Measurements from ENCODE around the gene RPL32. TPM values are rescaled to one million over a fixed set of nuclear protein-coding genes. Genes with fewer than 3 reads are reported as not detected.

RPL32 gene
- total RNA-seq, 4 donors from 2014 or later: 784 to 1,554 (median 1,100) TPM

GRCh38 chr3:12871404-12871983, 30.1 kb upstream of the RPL32 start:
- Histone ChIP-seq H3K27ac (replicated peaks in 1 of 4) (no peak overlapping the region), H3K27me3 (peaks cover 0 to 12% (median 0%) of the 10 kb centered on the region in 4 donors), H3K4me1 (peaks cover 19 to 26% (median 23%) of the 10 kb centered on the region in 4 donors), H3K9me3 (no peaks in the 10 kb centered on the region), H3K36me3 (no peaks in the 10 kb centered on the region), H3K4me3 (no peak overlapping the region)
- intact Hi-C loops (cut with DNase I): no loop called here
- WGBS: 81% methylated on average over 12 of the region's 12 CpGs
- no peak for TF ChIP-seq POLR2AphosphoS5 (IDR thresholded peaks at IDR 0.05)
- TF ChIP-seq POLR2A (IDR thresholded peaks at IDR 0.05; ENCODE audit: low read depth): no peak
- no peak for TF ChIP-seq EP300 (IDR thresholded peaks at IDR 0.05)
- TF ChIP-seq, protein P1, sequence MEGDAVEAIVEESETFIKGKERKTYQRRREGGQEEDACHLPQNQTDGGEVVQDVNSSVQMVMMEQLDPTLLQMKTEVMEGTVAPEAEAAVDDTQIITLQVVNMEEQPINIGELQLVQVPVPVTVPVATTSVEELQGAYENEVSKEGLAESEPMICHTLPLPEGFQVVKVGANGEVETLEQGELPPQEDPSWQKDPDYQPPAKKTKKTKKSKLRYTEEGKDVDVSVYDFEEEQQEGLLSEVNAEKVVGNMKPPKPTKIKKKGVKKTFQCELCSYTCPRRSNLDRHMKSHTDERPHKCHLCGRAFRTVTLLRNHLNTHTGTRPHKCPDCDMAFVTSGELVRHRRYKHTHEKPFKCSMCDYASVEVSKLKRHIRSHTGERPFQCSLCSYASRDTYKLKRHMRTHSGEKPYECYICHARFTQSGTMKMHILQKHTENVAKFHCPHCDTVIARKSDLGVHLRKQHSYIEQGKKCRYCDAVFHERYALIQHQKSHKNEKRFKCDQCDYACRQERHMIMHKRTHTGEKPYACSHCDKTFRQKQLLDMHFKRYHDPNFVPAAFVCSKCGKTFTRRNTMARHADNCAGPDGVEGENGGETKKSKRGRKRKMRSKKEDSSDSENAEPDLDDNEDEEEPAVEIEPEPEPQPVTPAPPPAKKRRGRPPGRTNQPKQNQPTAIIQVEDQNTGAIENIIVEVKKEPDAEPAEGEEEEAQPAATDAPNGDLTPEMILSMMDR (IDR thresholded peaks at IDR 0.05): no peak
- no peak for DNase-seq (ENCODE audit: extremely low spot score)

DNA sequence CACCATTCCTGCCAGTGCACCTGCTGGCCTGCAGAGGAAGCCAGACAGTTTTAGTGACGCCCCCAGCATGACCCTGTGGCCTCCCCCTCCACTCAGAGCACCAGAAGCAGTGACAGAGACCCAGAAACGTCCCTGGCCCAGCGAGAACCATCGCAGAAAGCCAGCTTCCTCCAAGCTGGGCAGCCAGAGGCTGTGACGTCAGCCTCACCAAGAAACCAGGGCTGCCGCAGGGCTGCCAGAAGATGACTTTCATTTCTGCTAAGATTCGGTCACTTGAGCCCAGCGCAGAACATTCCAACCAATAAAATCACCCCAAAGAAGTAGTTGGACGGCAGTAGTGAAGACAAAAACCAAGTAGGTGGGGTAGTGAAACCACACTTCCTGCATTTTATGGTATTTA, 29.6 kb upstream of the RPL32 start:
- Histone ChIP-seq H3K36me3 (no peaks in the 10 kb centered on the region), H3K4me1 (peaks cover 13 to 21% (median 18%) of the 10 kb centered on the region in 4 donors), H3K27ac (replicated peaks in 1 of 4) (peak overlapping the region in 1 of 4 donors; percentile 39), H3K27me3 (peaks cover 0 to 8% (median 0%) of the 10 kb centered on the region in 4 donors), H3K9me3 (no peaks in the 10 kb centered on the region), H3K4me3 (no peak overlapping the region)
- intact Hi-C loops (cut with DNase I): no loop called here
- TF ChIP-seq, protein P1 (IDR thresholded peaks at IDR 0.05): no peak
- no peak for TF ChIP-seq POLR2A (IDR thresholded peaks at IDR 0.05; ENCODE audit: low read depth)
- TF ChIP-seq EP300 (IDR thresholded peaks at IDR 0.05): no peak
- no peak for TF ChIP-seq POLR2AphosphoS5 (IDR thresholded peaks at IDR 0.05)
- WGBS: 65% methylated on average over 9 of the region's 9 CpGs
- no peak for DNase-seq (ENCODE audit: extremely low spot score)

DNA sequence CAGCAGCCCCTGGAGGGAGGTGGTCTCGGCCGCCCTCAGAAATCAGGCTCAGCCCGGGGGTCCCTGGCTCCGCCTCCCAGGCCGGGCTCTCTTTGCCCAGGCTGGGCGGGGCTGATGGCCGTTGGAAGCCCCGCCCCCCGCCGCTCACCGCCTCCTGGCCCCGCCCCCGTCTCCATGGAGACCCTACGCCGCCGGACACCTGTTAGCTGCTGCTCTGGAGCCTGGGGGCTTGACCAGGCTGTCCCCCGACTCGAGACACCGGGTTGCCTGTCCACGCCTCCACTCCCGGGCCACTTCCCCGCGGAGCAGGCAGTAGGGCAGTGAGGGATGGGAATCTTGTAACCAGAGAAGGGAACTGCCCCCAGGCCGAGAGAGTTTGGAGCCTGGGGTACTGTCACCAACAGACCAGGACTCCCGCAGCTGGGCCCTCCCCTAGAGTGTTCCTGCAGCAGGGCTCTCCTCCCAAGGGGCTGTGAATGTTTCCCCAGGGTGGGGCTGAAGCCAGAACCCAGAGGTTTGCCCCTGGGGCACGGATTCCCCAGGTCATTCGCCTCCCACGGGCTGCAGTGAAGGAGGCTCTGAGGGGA, 27.8 kb upstream of the RPL32 start:
- intact Hi-C loops (cut with DNase I): loop anchor here (2.0 kb wide), 1 partner anchor 128 kb away; no protein-coding TSS in a partner anchor
- H3K27ac ChIP-seq (replicated peaks in 1 of 4): peak overlapping the region in 1 of 4 donors; percentile 31
- WGBS: 23% methylated on average over 13 of the region's 28 CpGs
- H3K27me3 ChIP-seq: peaks cover 0 to 5% (median 0%) of the 10 kb centered on the region in 4 donors
- no peak for DNase-seq (ENCODE audit: extremely low spot score)
- H3K9me3 ChIP-seq: peaks cover 0 to 8% (median 0%) of the 10 kb centered on the region in 4 donors
- peaks cover 11 to 15% (median 14%) of the 10 kb centered on the region in 4 donors for H3K4me1 ChIP-seq
- TF ChIP-seq, protein P1 (IDR thresholded peaks at IDR 0.05): no peak
- no peak for TF ChIP-seq POLR2A (IDR thresholded peaks at IDR 0.05; ENCODE audit: low read depth)
- TF ChIP-seq POLR2AphosphoS5 (IDR thresholded peaks at IDR 0.05): no peak
- no peak for TF ChIP-seq EP300 (IDR thresholded peaks at IDR 0.05)
- no peaks in the 10 kb centered on the region for H3K36me3 ChIP-seq
- H3K4me3 ChIP-seq: peak overlapping the region; percentile 16 to 40 (median 34)

GRCh38 chr3:12868039-12869034, 27.0 kb upstream of the RPL32 start:
- Histone ChIP-seq H3K27me3 (peaks cover 0 to 5% (median 0%) of the 10 kb centered on the region in 4 donors), H3K9me3 (peaks cover 0 to 8% (median 0%) of the 10 kb centered on the region in 4 donors), H3K27ac (replicated peaks in 1 of 4) (peak overlapping the region in 2 of 4 donors; percentile 31 to 48), H3K36me3 (no peaks in the 10 kb centered on the region), H3K4me1 (peaks cover 11 to 15% (median 14%) of the 10 kb centered on the region in 4 donors), H3K4me3 (peak overlapping the region; percentile 16 to 40 (median 34))
- no peak for DNase-seq (ENCODE audit: extremely low spot score)
- intact Hi-C loops (cut with DNase I): loop anchor here (1.0 to 2.0 kb wide), 2 partner anchors 24 to 128 kb away; no protein-coding TSS in a partner anchor
- TF ChIP-seq EP300 (IDR thresholded peaks at IDR 0.05): no peak
- peak in 1 of 2 donors; percentile 66 for TF ChIP-seq POLR2AphosphoS5 (IDR thresholded peaks at IDR 0.05)
- TF ChIP-seq, protein P1 (IDR thresholded peaks at IDR 0.05): peak; percentile 90 to 95 (median 93)
- no peak for TF ChIP-seq POLR2A (IDR thresholded peaks at IDR 0.05; ENCODE audit: low read depth)
- 32% methylated on average over 44 of the region's 45 CpGs for WGBS

All from esophagus muscularis mucosa (tissue), 4 donors.